A673 (cell line): ENCODE data around the gene FBXO42. TPM values are rescaled to one million over a fixed set of nuclear protein-coding genes. Genes with fewer than 3 reads are reported as not detected.

Source experiments
- BruUV-seq: library from RNA; stranded (reverse); fragments of 400-500 nt; replicated peaks from 2 replicates; lab custom pipeline; 2021; lab: Mats Ljungman, UMichigan
- CTCF ChIA-PET: fragments of 300-600 bp; sonication (Branson Sonifier 250); formaldehyde crosslinking; loops from one replicate; lab custom pipeline; 2022; ENCODE audit warnings: antibody characterized with exemption; lab: Charles Lee
- POLR2A ChIA-PET: fragments of 300-600 bp; sonication (Branson Sonifier 250); formaldehyde crosslinking; loops from one replicate; lab custom pipeline; 2022; ENCODE audit warnings: antibody characterized with exemption; ENCODE audit not compliant: low non-redundant PET; lab: Charles Lee
- DNase-seq: peaks from one replicate; pipeline ENCODE4 v3.0.0-alpha.2; 2015; ENCODE audit warnings: low spot score
- H3K27ac ChIP-seq: fragments of 200-600 bp; sonication (generic); 2 replicates; pipeline ENCODE4 v1.5.1; 2016; ENCODE audit warnings: mixed run types, low read depth, mild to moderate bottlenecking, mixed read lengths, antibody characterized with exemption, low read length; ENCODE audit not compliant: poor library complexity, severe bottlenecking
- H3K27me3 ChIP-seq: fragments of 200-600 bp; sonication (generic); replicated peaks from 2 replicates; pipeline ENCODE4 v1.6.1; 2017; ENCODE audit warnings: mixed run types, low read depth, mild to moderate bottlenecking, mixed read lengths, antibody characterized with exemption, low read length; ENCODE audit not compliant: insufficient read depth, poor library complexity
- H3K36me3 ChIP-seq: fragments of 200-600 bp; sonication (generic); 2 replicates; pipeline ENCODE4 v1.6.1; 2016; ENCODE audit warnings: mixed run types, mild to moderate bottlenecking, mixed read lengths, antibody characterized with exemption, low read length; ENCODE audit not compliant: insufficient read depth, poor library complexity, severe bottlenecking
- H3K4me1 ChIP-seq: fragments of 200-600 bp; sonication (generic); 2 replicates; pipeline ENCODE4 v1.6.1; 2017; ENCODE audit warnings: mixed run types, mild to moderate bottlenecking, mixed read lengths, antibody characterized with exemption, low read length; ENCODE audit not compliant: insufficient read depth, poor library complexity, severe bottlenecking
- H3K4me3 ChIP-seq: fragments of 200-600 bp; sonication (generic); 2 replicates; pipeline ENCODE4 v1.5.1; 2016; ENCODE audit warnings: low read depth, mixed run types, mild to moderate bottlenecking, mixed read lengths, low read length; ENCODE audit not compliant: poor library complexity, severe bottlenecking
- H3K9me3 ChIP-seq: fragments of 200-600 bp; sonication (generic); 2 replicates; pipeline ENCODE4 v1.6.1; 2016; ENCODE audit warnings: mixed run types, low read depth, mild to moderate bottlenecking, mixed read lengths, antibody characterized with exemption, low read length; ENCODE audit not compliant: poor library complexity, severe bottlenecking
- CTCF ChIP-seq: fragments of 300-800, 200-600 bp; sonication (generic); conservative IDR thresholded peaks from 2 replicates; pipeline ENCODE4 v1.5.1; 2017; ENCODE audit warnings: low read depth, mild to moderate bottlenecking, antibody characterized with exemption, low read length, moderate library complexity, mixed read lengths
- EZH2 ChIP-seq: fragments of 200-600 bp; sonication (generic); IDR thresholded peaks from 2 replicates; pipeline ENCODE4 v1.6.1; 2017; ENCODE audit warnings: borderline replicate concordance, low read depth, mild to moderate bottlenecking, mixed read lengths, antibody characterized with exemption, low read length; ENCODE audit not compliant: poor library complexity, severe bottlenecking
- intact Hi-C: fragments of 100-400 bp; cut with micrococcal nuclease; formaldehyde crosslinking; loops from one replicate; pipeline ENCODE4 v1.10.0; 2022; ENCODE audit not compliant: unreplicated experiment
- total RNA-seq: library from RNA; stranded (reverse); gene quantifications from 2 replicates; pipeline ENCODE4 v1.2.3, GENCODE V29; 2021

FBXO42 gene
- total RNA-seq, 1 experiment from 2014 or later: 19.5 TPM

GRCh38 chr1:16342331-16343062 lies 9.8 kb downstream of the FBXO42 start:
- CTCF ChIA-PET: no interaction called here
- POLR2A ChIA-PET: interaction anchor here (0.7 kb wide), 1 partner anchor 565 kb away, joined by 13 read pairs; no protein-coding TSS in a partner anchor
- Histone ChIP-seq H3K4me3 (no peak overlapping the region), H3K36me3 (no peaks in the 10 kb centered on the region), H3K9me3 (no peaks in the 10 kb centered on the region), H3K27ac (no peak overlapping the region), H3K4me1 (no peaks in the 10 kb centered on the region), H3K27me3 (no peaks in the 10 kb centered on the region)
- no peak for TF ChIP-seq EZH2
- no peak for TF ChIP-seq CTCF
- BruUV-seq: no TSS peak
- DNase-seq: no peak
- intact Hi-C loops: no loop called here

GRCh38 chr1:16340673-16341072 lies 11.6 kb downstream of the FBXO42 start:
- DNase-seq: no peak
- Histone ChIP-seq H3K27ac (no peak overlapping the region), H3K27me3 (no peaks in the 10 kb centered on the region), H3K9me3 (no peaks in the 10 kb centered on the region), H3K36me3 (no peaks in the 10 kb centered on the region), H3K4me1 (no peaks in the 10 kb centered on the region), H3K4me3 (no peak overlapping the region)
- no TSS peak for BruUV-seq
- CTCF ChIA-PET: no interaction called here
- intact Hi-C loops: no loop called here
- POLR2A ChIA-PET: no interaction called here
- TF ChIP-seq CTCF: no peak
- no peak for TF ChIP-seq EZH2

- Histone ChIP-seq H3K4me3 (no peak overlapping the region), H3K9me3 (no peaks in the 10 kb centered on the region), H3K36me3 (no peaks in the 10 kb centered on the region), H3K27me3 (no peaks in the 10 kb centered on the region), H3K27ac (no peak overlapping the region), H3K4me1 (no peaks in the 10 kb centered on the region)
- DNase-seq: no peak
- TF ChIP-seq EZH2: no peak
- no peak for TF ChIP-seq CTCF
- intact Hi-C loops: no loop called here
- ChIA-PET POLR2A (no interaction called here), CTCF (no interaction called here)
- no TSS peak for BruUV-seq
These were observed 13.3 kb downstream of the FBXO42 start for GRCh38 chr1:16338961-16339360.
